Suprapubic skin (tissue), 4 donors: ENCODE measurements around the gene RRP12.

Source experiments
- EP300 ChIP-seq: sonication (generic); formaldehyde crosslinking; IDR thresholded peaks from one replicate; pipeline ENCODE4 v1.6.1; 2017; ENCODE audit warnings: antibody characterized with exemption
- POLR2A ChIP-seq, 2 donors: fragments of 450-650 bp; IDR thresholded peaks; one replicate each; pipeline ENCODE4 v1.6.1; 2017; ENCODE audit warnings: antibody characterized with exemption in 2 of 2, mild to moderate bottlenecking in 2 of 2, moderate library complexity in 2 of 2
- POLR2AphosphoS5 ChIP-seq, 3 donors: sonication (generic); formaldehyde crosslinking; IDR thresholded peaks; one replicate each; pipeline ENCODE4 v1.6.1; 2017; ENCODE audit warnings: antibody characterized with exemption in 3 of 3
- TF ChIP-seq, protein P1 (sequence below), 2 donors: fragments of 200-600 bp in 1 of 2; fragments of 450-650 bp in 1 of 2; sonication (generic) in 1 of 2; IDR thresholded peaks; one replicate each; pipeline ENCODE4 v1.5.1; 2016 to 2019; ENCODE audit warnings: antibody characterized with exemption in 2 of 2, mild to moderate bottlenecking in 1 of 2, moderate library complexity in 1 of 2

DNA sequence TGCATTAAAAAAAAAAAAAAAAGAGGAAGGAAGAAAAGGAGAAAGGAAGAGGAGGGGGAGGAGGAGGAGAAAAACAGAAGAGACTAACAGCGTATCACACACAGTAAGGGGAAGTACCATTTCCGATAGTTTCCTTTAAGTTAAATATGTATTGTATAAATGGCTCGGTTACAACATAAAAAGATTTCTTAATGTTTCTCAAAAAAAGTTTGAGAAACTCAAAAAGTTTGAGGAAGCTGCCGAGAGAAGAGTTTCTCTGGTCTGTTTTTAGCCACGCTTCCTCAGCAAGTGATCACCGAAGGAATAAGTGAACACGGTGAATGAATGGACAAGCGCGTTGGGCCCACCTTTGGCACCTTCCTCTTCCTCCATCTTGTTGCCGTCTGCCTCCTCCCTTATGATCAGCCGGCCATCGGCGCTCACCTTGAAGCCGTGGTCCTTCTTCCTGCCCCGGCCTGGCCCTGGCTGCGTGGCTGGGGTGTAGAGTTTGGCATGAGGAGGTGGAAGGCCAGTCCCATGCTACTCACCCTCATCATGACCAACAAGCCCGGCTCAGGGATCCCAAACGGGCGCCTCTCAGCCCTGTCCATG lies 35.3 kb downstream of the RRP12 start:
- TF ChIP-seq, protein P1, sequence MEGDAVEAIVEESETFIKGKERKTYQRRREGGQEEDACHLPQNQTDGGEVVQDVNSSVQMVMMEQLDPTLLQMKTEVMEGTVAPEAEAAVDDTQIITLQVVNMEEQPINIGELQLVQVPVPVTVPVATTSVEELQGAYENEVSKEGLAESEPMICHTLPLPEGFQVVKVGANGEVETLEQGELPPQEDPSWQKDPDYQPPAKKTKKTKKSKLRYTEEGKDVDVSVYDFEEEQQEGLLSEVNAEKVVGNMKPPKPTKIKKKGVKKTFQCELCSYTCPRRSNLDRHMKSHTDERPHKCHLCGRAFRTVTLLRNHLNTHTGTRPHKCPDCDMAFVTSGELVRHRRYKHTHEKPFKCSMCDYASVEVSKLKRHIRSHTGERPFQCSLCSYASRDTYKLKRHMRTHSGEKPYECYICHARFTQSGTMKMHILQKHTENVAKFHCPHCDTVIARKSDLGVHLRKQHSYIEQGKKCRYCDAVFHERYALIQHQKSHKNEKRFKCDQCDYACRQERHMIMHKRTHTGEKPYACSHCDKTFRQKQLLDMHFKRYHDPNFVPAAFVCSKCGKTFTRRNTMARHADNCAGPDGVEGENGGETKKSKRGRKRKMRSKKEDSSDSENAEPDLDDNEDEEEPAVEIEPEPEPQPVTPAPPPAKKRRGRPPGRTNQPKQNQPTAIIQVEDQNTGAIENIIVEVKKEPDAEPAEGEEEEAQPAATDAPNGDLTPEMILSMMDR (IDR thresholded peaks at IDR 0.05): no peak
- TF ChIP-seq POLR2A (IDR thresholded peaks at IDR 0.05): no peak
- TF ChIP-seq POLR2AphosphoS5 (IDR thresholded peaks at IDR 0.05): no peak
- TF ChIP-seq EP300: no peak
